ENCODE data around the gene TIMM17A. TPM values are rescaled to one million over a fixed set of nuclear protein-coding genes. Genes with fewer than 3 reads are reported as not detected.

TIMM17A gene
- total and polyA plus RNA-seq, 2 of the 8 experiments (the other 6 are each of a cell fraction or from before 2014, with no cell fraction given), result 30.3 to 57.1 TPM

- Histone ChIP-seq H3K27me3 (replicated peaks in 1 of 4; ENCODE audit: control insufficient read depth in 3 of 4, extremely low read depth in 1 of 4, insufficient read depth in 3 of 4, low read length in 3 of 4) (no peaks in the 10 kb centered on the region), H3K27ac (ENCODE audit: low read depth, low read length) (no peak overlapping the region), H3K4me1 (replicated peaks in 1 of 4; ENCODE audit: control insufficient read depth in 3 of 4, insufficient read depth in 4 of 4, low read length in 3 of 4) (no peaks in the 10 kb centered on the region), H4K20me1 (replicated peaks in 1 of 2; ENCODE audit: control insufficient read depth in 1 of 2, insufficient read depth in 2 of 2, low read length in 2 of 2) (no peaks in the 10 kb centered on the region), H3K23ac (ENCODE audit: insufficient read length) (no peak overlapping the region), H2BK120ac (replicated peaks; ENCODE audit: low read depth, low read length) (no peak overlapping the region), H4K8ac (ENCODE audit: extremely low read depth, insufficient read depth, low read length) (no peak overlapping the region), H2BK20ac (ENCODE audit: low read length) (no peak overlapping the region), H3K14ac (ENCODE audit: insufficient read length) (no peak overlapping the region), H3K36me3 (ENCODE audit: control insufficient read depth in 2 of 4, insufficient read depth in 4 of 4, low read length in 3 of 4) (no peaks in the 10 kb centered on the region), H3K18ac (ENCODE audit: extremely low read depth, low read length) (no peak overlapping the region), H2BK12ac (ENCODE audit: low read depth, low read length) (no peak overlapping the region), H3K4me3 (ENCODE audit: extremely low read depth in 1 of 4, insufficient read depth in 2 of 4, low read depth in 3 of 4, low read length in 4 of 4) (no peak overlapping the region), H3K79me2 (ENCODE audit: control insufficient read depth in 1 of 2, insufficient read depth in 2 of 2, low read length in 2 of 2) (no peaks in the 10 kb centered on the region), H3K56ac (replicated peaks; ENCODE audit: insufficient read length, low read depth, low read length) (no peak overlapping the region), H3K9ac (replicated peaks in 1 of 4; ENCODE audit: extremely low read depth in 1 of 4, low read depth in 3 of 4, low read length in 3 of 4) (no peak overlapping the region), H3K9me3 (ENCODE audit: insufficient read depth in 2 of 2, low read depth in 1 of 2, low read length in 1 of 2) (no peaks in the 10 kb centered on the region), H2BK5ac (ENCODE audit: low read depth, low read length) (no peak overlapping the region), H2AFZ (ENCODE audit: low read length) (no peak overlapping the region), H2BK15ac (ENCODE audit: low read length) (no peak overlapping the region), H3K79me1 (ENCODE audit: low read depth, low read length) (no peaks in the 10 kb centered on the region), H3K4ac (replicated peaks; ENCODE audit: insufficient read length, low read depth, low read length) (no peak overlapping the region), H3K4me2 (ENCODE audit: insufficient read depth in 1 of 2, low read depth in 2 of 2, low read length in 2 of 2) (no peak overlapping the region), H3K23me2 (ENCODE audit: low read depth, low read length) (no peaks in the 10 kb centered on the region), H4K91ac (replicated peaks; ENCODE audit: insufficient read length, low read length) (no peak overlapping the region), H2AK5ac (ENCODE audit: low read depth, low read length) (no peak overlapping the region), H4K5ac (ENCODE audit: insufficient read length, low read depth, low read length) (no peak overlapping the region)
- ChIA-PET POLR2A (ENCODE audit: partially characterized antibody) (interaction anchor here (0.6 kb wide), 1 partner anchor 18 kb away, joined by 4 read pairs; no protein-coding TSS in a partner anchor), CTCF (ENCODE audit: partially characterized antibody) (interaction anchor here (1.9 to 3.1 kb wide), 2 partner anchors 10 to 34 kb away, joined by 5 to 19 read pairs; no protein-coding TSS in a partner anchor)
- 91% methylated on average over 4 of the region's 4 CpGs; no CpG with 5 or more reads in 1 of the 2 experiments for WGBS, 2 experiments (ENCODE audit: extremely low coverage in 1 of 2, insufficient coverage in 1 of 2, insufficient read length in 1 of 2, insufficient replicate concordance in 2 of 2, low coverage in 1 of 2, low lambda C conversion rate in 2 of 2, missing lambda C conversion rate in 1 of 2)
- no peak for DNase-seq (ENCODE audit: low read depth in 1 of 2, low spot score in 2 of 2)
- no peak for FAIRE-seq
- no peak for TF ChIP-seq NRF1 (IDR thresholded peaks at IDR 0.05; ENCODE audit: low read depth, low read length)
- no peak for TF ChIP-seq BCL11A (IDR thresholded peaks at IDR 0.05; ENCODE audit: low read depth in 2 of 2, low read length in 2 of 2)
These were observed 25.2 kb upstream of the TIMM17A start for GRCh38 chr1:201930137-201930536.
